Jurkat, Clone E6-1 (cell line): ENCODE results near the gene ZC3H7B.

Experiments
- DNase-seq: peaks from one replicate; pipeline ENCODE4 v3.0.0-alpha.2; 2011; ENCODE audit warnings: low read depth, low spot score
- H3K4me3 ChIP-seq: 2 replicates; pipeline ENCODE4 v1.5.1; 2011; ENCODE audit warnings: mild to moderate bottlenecking, low read length, control low read depth, moderate library complexity

ZC3H7B gene

DNA sequence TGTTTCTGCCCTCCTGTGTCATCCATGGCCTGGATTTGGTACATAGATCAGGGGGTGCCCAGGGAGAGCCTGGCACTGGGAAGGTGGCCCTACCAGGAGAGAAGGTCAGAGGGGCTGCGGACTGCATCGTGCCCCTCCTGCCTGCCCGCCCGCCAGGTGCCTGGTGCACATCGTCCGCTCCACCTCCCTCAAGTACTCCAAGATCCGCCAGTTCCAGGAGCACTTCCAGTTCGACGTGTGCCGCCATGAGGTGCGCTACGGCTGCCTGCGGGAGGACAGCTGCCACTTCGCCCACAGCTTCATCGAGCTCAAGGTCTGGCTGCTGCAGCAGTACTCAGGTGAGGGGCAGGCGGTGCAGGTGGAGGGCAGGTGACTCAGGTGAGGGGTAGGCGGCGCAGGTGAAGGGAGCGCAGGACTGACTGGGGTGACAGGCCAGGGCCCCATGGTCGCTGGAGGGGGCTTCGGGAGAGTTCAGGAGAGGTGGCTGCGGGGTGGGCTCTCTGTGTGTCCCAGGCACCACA lies 47.7 kb downstream of the ZC3H7B start:
- no peak overlapping the region for H3K4me3 ChIP-seq
- no peak for DNase-seq

GRCh38 chr22:41350087-41350486 lies 48.8 kb downstream of the ZC3H7B start:
- no peak overlapping the region for H3K4me3 ChIP-seq
- no peak for DNase-seq

DNA sequence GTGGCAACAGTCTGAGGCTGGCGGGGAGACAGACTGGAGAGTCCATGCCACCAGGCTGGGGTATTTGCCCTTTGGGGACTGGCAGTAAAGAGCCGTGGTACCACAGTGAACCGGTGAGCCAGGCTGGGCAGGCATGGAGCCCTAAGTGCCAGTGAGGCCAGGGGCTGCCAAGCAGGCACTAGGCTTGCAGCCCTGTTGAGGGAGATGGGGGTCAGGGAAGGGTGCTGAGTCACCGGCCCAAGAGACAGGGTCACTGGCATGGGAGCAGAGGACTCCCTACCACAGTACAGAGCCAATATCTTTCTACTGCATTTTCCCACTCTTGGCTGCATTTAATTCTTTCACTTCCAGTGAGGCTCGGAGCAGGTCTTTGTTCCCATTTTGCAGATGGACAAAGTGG lies 49.7 kb downstream of the ZC3H7B start:
- no peak overlapping the region for H3K4me3 ChIP-seq
- no peak for DNase-seq

- no peak overlapping the region for H3K4me3 ChIP-seq
- no peak for DNase-seq
Observed at GRCh38 chr22:41352058-41352457, 50.7 kb downstream of the ZC3H7B start.

GRCh38 chr22:41353862-41354575 lies 52.7 kb downstream of the ZC3H7B start:
- DNase-seq, result no peak
- no peak overlapping the region for H3K4me3 ChIP-seq

- DNase-seq, result no peak
- no peak overlapping the region for H3K4me3 ChIP-seq
Observed at GRCh38 chr22:41354979-41355378, 53.7 kb downstream of the ZC3H7B start.

GRCh38 chr22:41355895-41356294 lies 54.6 kb downstream of the ZC3H7B start:
- no peak for DNase-seq
- H3K4me3 ChIP-seq, result no peak overlapping the region

GRCh38 chr22:41356430-41357028 lies 55.2 kb downstream of the ZC3H7B start:
- no peak for DNase-seq
- no peak overlapping the region for H3K4me3 ChIP-seq

- no peak for DNase-seq
Observed at GRCh38 chr22:41357191-41357590, 55.9 kb downstream of the ZC3H7B start.

GRCh38 chr22:41358927-41359326 lies 57.6 kb downstream of the ZC3H7B start:
- H3K4me3 ChIP-seq, result no peak overlapping the region

More at GRCh38 chr22:41357191-41357590, 55.9 kb downstream of the ZC3H7B start:
- no peak overlapping the region for H3K4me3 ChIP-seq

GRCh38 chr22:41359376-41359775 lies 58.1 kb downstream of the ZC3H7B start:
- no peak overlapping the region for H3K4me3 ChIP-seq
- no peak for DNase-seq

More at GRCh38 chr22:41358927-41359326, 57.6 kb downstream of the ZC3H7B start:
- DNase-seq, result no peak

GRCh38 chr22:41360126-41360525 lies 58.8 kb downstream of the ZC3H7B start:
- no peak overlapping the region for H3K4me3 ChIP-seq
- no peak for DNase-seq

GRCh38 chr22:41361716-41362310 lies 60.5 kb downstream of the ZC3H7B start:
- no peak overlapping the region for H3K4me3 ChIP-seq
- DNase-seq, result no peak

GRCh38 chr22:41362615-41363014 lies 61.3 kb downstream of the ZC3H7B start:
- DNase-seq, result no peak

GRCh38 chr22:41364233-41364632 lies 62.9 kb downstream of the ZC3H7B start:
- DNase-seq, result no peak
- no peak overlapping the region for H3K4me3 ChIP-seq

More at GRCh38 chr22:41362615-41363014, 61.3 kb downstream of the ZC3H7B start:
- H3K4me3 ChIP-seq, result no peak overlapping the region

DNA sequence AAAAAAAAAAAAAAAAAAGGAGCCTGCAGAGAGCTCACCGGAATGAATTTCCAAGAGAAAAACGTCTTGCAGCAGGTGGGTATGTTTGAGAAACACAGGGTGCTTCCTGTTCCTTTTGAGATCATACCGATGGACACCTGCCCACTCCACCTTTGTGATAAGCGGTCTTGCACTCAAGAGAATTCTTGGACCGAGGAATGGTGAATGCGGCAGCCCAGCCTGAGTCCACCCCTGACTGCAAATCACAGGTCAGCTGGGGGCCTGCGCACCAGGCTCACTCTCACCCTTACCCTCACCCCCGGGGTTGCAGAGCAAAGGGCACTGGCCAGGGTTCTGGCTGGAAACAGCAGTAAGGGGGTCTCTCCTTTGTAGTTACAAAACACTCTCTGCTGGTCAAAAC lies 63.6 kb downstream of the ZC3H7B start:
- H3K4me3 ChIP-seq, result no peak overlapping the region
- no peak for DNase-seq

GRCh38 chr22:41365425-41365824 lies 64.1 kb downstream of the ZC3H7B start:
- DNase-seq, result no peak
- no peak overlapping the region for H3K4me3 ChIP-seq

GRCh38 chr22:41366323-41367029 lies 65.2 kb downstream of the ZC3H7B start:
- DNase-seq, result no peak
- no peak overlapping the region for H3K4me3 ChIP-seq

DNA sequence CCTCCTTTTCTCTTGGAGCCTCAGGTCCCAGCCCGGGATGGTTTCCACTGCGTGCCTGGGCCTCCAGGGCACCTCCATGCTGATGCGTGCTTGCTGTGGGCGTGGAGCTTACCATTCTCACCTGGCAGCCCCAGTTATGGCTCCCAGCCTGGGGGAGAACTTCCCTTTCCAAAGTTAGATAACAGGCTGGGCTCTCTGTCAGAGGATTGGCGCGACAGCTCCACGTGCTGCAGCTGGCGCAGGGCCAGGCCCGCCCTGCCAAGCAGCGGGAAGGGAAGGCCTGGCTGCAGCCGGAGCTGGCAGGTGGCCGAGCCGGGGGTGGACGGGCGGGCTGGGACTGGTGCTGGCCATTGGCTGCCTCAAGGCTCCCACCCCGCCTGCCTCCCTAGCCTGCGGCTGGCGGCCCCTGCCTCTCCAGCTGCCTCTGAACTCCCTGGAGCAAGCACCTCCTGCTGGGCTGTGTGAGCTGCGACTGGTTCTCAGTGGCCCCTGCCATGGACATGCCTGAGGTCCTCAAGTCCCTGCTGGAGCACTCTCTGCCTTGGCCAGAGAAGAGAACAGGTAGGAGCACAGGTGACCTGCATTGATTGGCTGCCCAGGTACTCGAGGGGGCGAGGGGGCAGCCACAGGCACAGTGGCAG lies 65.8 kb downstream of the ZC3H7B start:
- DNase-seq, result no peak
- H3K4me3 ChIP-seq, result no peak overlapping the region
